ENCODE results near the gene LRMDA.

Gene LRMDA

GRCh38 chr10:76397181-76398042 is 966.0 kb downstream of the LRMDA start:
- DNase-seq = no peak

GRCh38 chr10:76398043-76398710 is 966.8 kb downstream of the LRMDA start:
- no peak for DNase-seq

- no peak for DNase-seq
Observed at GRCh38 chr10:76399226-76399625, 967.8 kb downstream of the LRMDA start.

GRCh38 chr10:76401006-76401405 is 969.6 kb downstream of the LRMDA start:
- DNase-seq = no peak

GRCh38 chr10:76403912-76404311 is 972.5 kb downstream of the LRMDA start:
- DNase-seq = no peak

- no peak for DNase-seq
Observed at GRCh38 chr10:76404531-76404930, 973.1 kb downstream of the LRMDA start.

- no peak for DNase-seq
Observed at GRCh38 chr10:76405922-76406321, 974.5 kb downstream of the LRMDA start.

GRCh38 chr10:76408646-76409045 is 977.2 kb downstream of the LRMDA start:
- DNase-seq = no peak

GRCh38 chr10:76411729-76412435 is 980.5 kb downstream of the LRMDA start:
- DNase-seq = no peak

- no peak for DNase-seq
Observed at GRCh38 chr10:76415554-76415953, 984.1 kb downstream of the LRMDA start.

GRCh38 chr10:76416642-76417041 is 985.2 kb downstream of the LRMDA start:
- no peak for DNase-seq

- DNase-seq = no peak
Observed at GRCh38 chr10:76420725-76421124, 989.3 kb downstream of the LRMDA start.

GRCh38 chr10:76422769-76423168 is 991.3 kb downstream of the LRMDA start:
- DNase-seq = no peak

- DNase-seq = no peak
Observed at GRCh38 chr10:76428551-76429367, 997.3 kb downstream of the LRMDA start.

- DNase-seq = no peak
Observed at GRCh38 chr10:76429368-76430060, 998.1 kb downstream of the LRMDA start.

- no peak for DNase-seq
Observed at GRCh38 chr10:76430061-76430645, 998.7 kb downstream of the LRMDA start.

- DNase-seq = no peak
Observed at GRCh38 chr10:76432016-76433012, 1000.9 kb downstream of the LRMDA start.

GRCh38 chr10:76433161-76434005 is 1002.0 kb downstream of the LRMDA start:
- no peak for DNase-seq

- DNase-seq = no peak
Observed at GRCh38 chr10:76435157-76435556, 1003.7 kb downstream of the LRMDA start.

All from NCI-H1048 (cell line).